HUES6 (cell line): ENCODE results near the gene ECEL1.

Experiments
- H3K27ac ChIP-seq: 2 replicates; pipeline ENCODE4 v1.7.0; 2013; ENCODE audit warnings: low read depth, mild to moderate bottlenecking, low read length, inconsistent platforms
- H3K27me3 ChIP-seq: 2 replicates; pipeline ENCODE4 v1.6.1; 2013; ENCODE audit warnings: low read length; ENCODE audit not compliant: control insufficient read depth, insufficient read depth
- H3K36me3 ChIP-seq: 2 replicates; pipeline ENCODE4 v1.6.1; 2013; ENCODE audit warnings: low read length; ENCODE audit not compliant: control insufficient read depth, insufficient read depth
- H3K4me1 ChIP-seq: 2 replicates; pipeline ENCODE4 v1.6.1; 2013; ENCODE audit warnings: low read length; ENCODE audit not compliant: control insufficient read depth, insufficient read depth
- H3K4me3 ChIP-seq: 2 replicates; pipeline ENCODE4 v1.5.1; 2013; ENCODE audit warnings: low read depth, low read length
- H3K9ac ChIP-seq: one replicate; pipeline ENCODE4 v1.6.1; 2013; ENCODE audit warnings: mild to moderate bottlenecking, low read length
- H3K9me3 ChIP-seq: 2 replicates; pipeline ENCODE4 v1.6.1; 2013; ENCODE audit warnings: low read depth, low read length; ENCODE audit not compliant: control insufficient read depth, insufficient read depth

The ECEL1 gene

GRCh38 chr2:232505856-232506255, 18.2 kb upstream of the ECEL1 start:
- no peaks in the 10 kb centered on the region for H3K9me3 ChIP-seq
- no peak overlapping the region for H3K4me3 ChIP-seq
- H3K27ac ChIP-seq, result no peak overlapping the region
- no peaks in the 10 kb centered on the region for H3K36me3 ChIP-seq
- peaks cover 18% of the 10 kb centered on the region for H3K4me1 ChIP-seq
- peaks cover 66% of the 10 kb centered on the region for H3K27me3 ChIP-seq
- no peak overlapping the region for H3K9ac ChIP-seq

- H3K27me3 ChIP-seq, result peaks cover 77% of the 10 kb centered on the region
- H3K4me3 ChIP-seq, result no peak overlapping the region
- no peak overlapping the region for H3K9ac ChIP-seq
- no peaks in the 10 kb centered on the region for H3K36me3 ChIP-seq
- H3K27ac ChIP-seq, result no peak overlapping the region
- H3K9me3 ChIP-seq, result no peaks in the 10 kb centered on the region
- peaks cover 18% of the 10 kb centered on the region for H3K4me1 ChIP-seq
Measured at GRCh38 chr2:232504438-232504837, 16.8 kb upstream of the ECEL1 start.

GRCh38 chr2:232503809-232504323, 16.2 kb upstream of the ECEL1 start:
- peak overlapping the region; percentile 57 for H3K4me3 ChIP-seq
- H3K36me3 ChIP-seq, result no peaks in the 10 kb centered on the region
- H3K9ac ChIP-seq, result no peak overlapping the region
- peaks cover 82% of the 10 kb centered on the region for H3K27me3 ChIP-seq
- peaks cover 18% of the 10 kb centered on the region for H3K4me1 ChIP-seq
- H3K27ac ChIP-seq, result no peak overlapping the region
- no peaks in the 10 kb centered on the region for H3K9me3 ChIP-seq

- Histone ChIP-seq H3K9me3 (no peaks in the 10 kb centered on the region), H3K27me3 (peaks cover 82% of the 10 kb centered on the region), H3K27ac (no peak overlapping the region), H3K9ac (no peak overlapping the region), H3K4me3 (peak overlapping the region; percentile 57), H3K36me3 (no peaks in the 10 kb centered on the region), H3K4me1 (peaks cover 18% of the 10 kb centered on the region)
Measured at GRCh38 chr2:232502911-232503808, 15.5 kb upstream of the ECEL1 start.

- Histone ChIP-seq H3K36me3 (no peaks in the 10 kb centered on the region), H3K4me3 (peak overlapping the region; percentile 57), H3K9ac (no peak overlapping the region), H3K9me3 (no peaks in the 10 kb centered on the region), H3K27ac (no peak overlapping the region), H3K27me3 (peaks cover 80% of the 10 kb centered on the region), H3K4me1 (peaks cover 18% of the 10 kb centered on the region)
Measured at GRCh38 chr2:232502511-232502910, 14.9 kb upstream of the ECEL1 start.

GRCh38 chr2:232501794-232502390, 14.3 kb upstream of the ECEL1 start:
- Histone ChIP-seq H3K27ac (no peak overlapping the region), H3K9me3 (no peaks in the 10 kb centered on the region), H3K36me3 (no peaks in the 10 kb centered on the region), H3K27me3 (peaks cover 74% of the 10 kb centered on the region), H3K4me3 (peak overlapping the region; percentile 57; the same call in 1 of the 2 replicates), H3K9ac (no peak overlapping the region), H3K4me1 (peaks cover 18% of the 10 kb centered on the region)

GRCh38 chr2:232501331-232501771, 13.7 kb upstream of the ECEL1 start:
- no peak overlapping the region for H3K27ac ChIP-seq
- peaks cover 18% of the 10 kb centered on the region for H3K4me1 ChIP-seq
- H3K4me3 ChIP-seq, result no peak overlapping the region
- no peaks in the 10 kb centered on the region for H3K9me3 ChIP-seq
- H3K9ac ChIP-seq, result no peak overlapping the region
- H3K36me3 ChIP-seq, result no peaks in the 10 kb centered on the region
- peaks cover 69% of the 10 kb centered on the region for H3K27me3 ChIP-seq

- peaks cover 40% of the 10 kb centered on the region for H3K27me3 ChIP-seq
- H3K27ac ChIP-seq, result no peak overlapping the region
- H3K36me3 ChIP-seq, result no peaks in the 10 kb centered on the region
- no peak overlapping the region for H3K9ac ChIP-seq
- H3K9me3 ChIP-seq, result no peaks in the 10 kb centered on the region
- peaks cover 12% of the 10 kb centered on the region for H3K4me1 ChIP-seq
- no peak overlapping the region for H3K4me3 ChIP-seq
Measured at GRCh38 chr2:232498452-232498851, 10.8 kb upstream of the ECEL1 start.

GRCh38 chr2:232497348-232497747, 9.7 kb upstream of the ECEL1 start:
- peaks cover 8% of the 10 kb centered on the region for H3K4me1 ChIP-seq
- no peak overlapping the region for H3K9ac ChIP-seq
- no peak overlapping the region for H3K27ac ChIP-seq
- H3K9me3 ChIP-seq, result no peaks in the 10 kb centered on the region
- no peaks in the 10 kb centered on the region for H3K36me3 ChIP-seq
- H3K27me3 ChIP-seq, result peaks cover 34% of the 10 kb centered on the region
- H3K4me3 ChIP-seq, result no peak overlapping the region

GRCh38 chr2:232496501-232497270, 9.1 kb upstream of the ECEL1 start:
- Histone ChIP-seq H3K9ac (no peak overlapping the region), H3K27ac (no peak overlapping the region), H3K4me3 (no peak overlapping the region)

More at GRCh38 chr2:232496501-232497270, 9.1 kb upstream of the ECEL1 start:
- Histone ChIP-seq H3K9me3 (no peaks in the 10 kb centered on the region), H3K27me3 (peaks cover 30% of the 10 kb centered on the region), H3K4me1 (peaks cover 5% of the 10 kb centered on the region; the same call in 1 of the 2 replicates), H3K36me3 (no peaks in the 10 kb centered on the region)
